A549 (cell line): ENCODE results near the gene TFR2.

Experiments used
- CTCF ChIP-seq: fragments of >200 bp; sonication (Bioruptor Twin); formaldehyde crosslinking; IDR thresholded peaks from 3 replicates; pipeline ENCODE4 v1.5.1; 2016
- HDAC2 ChIP-seq: fragments of 200-600 bp; sonication (generic); IDR thresholded peaks from 2 replicates; pipeline ENCODE4 v1.6.1; 2016
- POLR2A ChIP-seq: IDR thresholded peaks from 2 replicates; pipeline ENCODE4 v1.6.1; 2012; ENCODE audit warnings: mild to moderate bottlenecking, low read length
- RAD21 ChIP-seq, 2 experiments: fragments of >200 bp in 1 of 2; sonication (Bioruptor Twin) in 1 of 2; formaldehyde crosslinking in 1 of 2; IDR thresholded peaks in 1 of 2; conservative IDR thresholded peaks in 1 of 2; 2 replicates in 1 of 2; 3 replicates in 1 of 2; pipeline ENCODE4 v1.6.1; 2012 to 2018; ENCODE audit warnings: inconsistent platforms in 1 of 2
- RCOR1 ChIP-seq: fragments of 150-350 bp; IDR thresholded peaks from 2 replicates; pipeline ENCODE4 v1.6.1; 2014; ENCODE audit warnings: antibody characterized with exemption, low read length, low read depth
- RFX5 ChIP-seq: fragments of 450-650 bp; IDR thresholded peaks from 2 replicates; pipeline ENCODE4 v1.7.1; 2014; ENCODE audit warnings: antibody characterized with exemption, mild to moderate bottlenecking, moderate library complexity

- TF ChIP-seq RAD21 (conservative IDR thresholded peaks at IDR 0.05 in 1 of 2, IDR thresholded peaks at IDR 0.05 in 1 of 2) = no peak
- TF ChIP-seq CTCF = no peak
- no peak for TF ChIP-seq RFX5
- TF ChIP-seq HDAC2 = no peak
- TF ChIP-seq POLR2A = no peak
- no peak for TF ChIP-seq RCOR1
These were observed 46.2 kb downstream of the TFR2 start for GRCh38 chr7:100595188-100595587.
